Measurements from ENCODE around the gene EML4.
"Not testable (repeated sequence)": the region's sequence is repeated elsewhere in the genome, so short reads cannot be mapped to it uniquely, and the experiment has no call there.

Gene EML4

GRCh38 chr2:42315844-42316470 lies 146.8 kb downstream of the EML4 start:
- no peak for DNase-seq

- DNase-seq, result no peak
These were observed 147.8 kb downstream of the EML4 start for GRCh38 chr2:42316910-42317309.

- DNase-seq, result no peak
These were observed 148.3 kb downstream of the EML4 start for GRCh38 chr2:42317486-42317885.

- no peak for DNase-seq
These were observed 148.8 kb downstream of the EML4 start for GRCh38 chr2:42317945-42318344.

GRCh38 chr2:42319265-42319664 lies 150.1 kb downstream of the EML4 start:
- peak; percentile 41 for DNase-seq

- DNase-seq, result no peak
These were observed 152.4 kb downstream of the EML4 start for GRCh38 chr2:42321452-42322064.

- DNase-seq, result no peak
These were observed 155.1 kb downstream of the EML4 start for GRCh38 chr2:42324244-42324643.

- no peak for DNase-seq
These were observed 155.8 kb downstream of the EML4 start for GRCh38 chr2:42324949-42325348.

GRCh38 chr2:42325609-42326008 lies 156.5 kb downstream of the EML4 start:
- DNase-seq, result no peak

GRCh38 chr2:42327125-42327524 lies 158.0 kb downstream of the EML4 start:
- DNase-seq, result no peak

GRCh38 chr2:42328148-42328833 lies 159.1 kb downstream of the EML4 start:
- DNase-seq, result peak; percentile 41

- no peak for DNase-seq
These were observed 159.8 kb downstream of the EML4 start for GRCh38 chr2:42328923-42329322.

- no peak for DNase-seq
These were observed 160.6 kb downstream of the EML4 start for GRCh38 chr2:42329736-42330135.

GRCh38 chr2:42331569-42332284 lies 162.6 kb downstream of the EML4 start:
- DNase-seq, result no peak

- no peak for DNase-seq
These were observed 163.4 kb downstream of the EML4 start for GRCh38 chr2:42332575-42332974.

- DNase-seq, result no peak
These were observed 164.4 kb downstream of the EML4 start for GRCh38 chr2:42333579-42333978.

- DNase-seq, result no peak
These were observed 165.1 kb downstream of the EML4 start for GRCh38 chr2:42334220-42334619.

GRCh38 chr2:42334865-42335264 lies 165.7 kb downstream of the EML4 start:
- DNase-seq, result not testable (repeated sequence)

- DNase-seq, result no peak
These were observed 166.5 kb downstream of the EML4 start for GRCh38 chr2:42335514-42336104.

- DNase-seq, result peak; percentile 80
These were observed 167.3 kb downstream of the EML4 start for GRCh38 chr2:42336361-42336965.

GRCh38 chr2:42337356-42337820 lies 168.2 kb downstream of the EML4 start:
- no peak for DNase-seq

GRCh38 chr2:42337846-42338566 lies 168.9 kb downstream of the EML4 start:
- no peak for DNase-seq

Data from eye (tissue), 1 donor.